Endothelial cell (in vitro differentiated cells): ENCODE data around the gene SLX9. TPM values are rescaled to one million over a fixed set of nuclear protein-coding genes. Genes with fewer than 3 reads are reported as not detected.

Experiments
- DNase-seq: peaks from one replicate; pipeline ENCODE4 v3.0.0; 2021; ENCODE audit warnings: low spot score
- H3K27ac Mint-ChIP-seq: one replicate; pipeline ENCODE4 v1.8.0; 2021; ENCODE audit warnings: mixed read lengths, inconsistent platforms; ENCODE audit not compliant: unreplicated experiment
- H3K27me3 Mint-ChIP-seq: one replicate; pipeline ENCODE4 v1.8.0; 2021; ENCODE audit warnings: mild to moderate bottlenecking, moderate library complexity, mixed read lengths, inconsistent platforms; ENCODE audit not compliant: unreplicated experiment
- H3K36me3 Mint-ChIP-seq: one replicate; pipeline ENCODE4 v1.8.0; 2021; ENCODE audit warnings: mild to moderate bottlenecking, low read depth, mixed read lengths, inconsistent platforms; ENCODE audit not compliant: unreplicated experiment
- H3K4me1 Mint-ChIP-seq: one replicate; pipeline ENCODE4 v1.8.0; 2021; ENCODE audit warnings: mild to moderate bottlenecking, mixed read lengths, inconsistent platforms; ENCODE audit not compliant: unreplicated experiment
- H3K4me3 Mint-ChIP-seq: one replicate; pipeline ENCODE4 v1.8.0; 2021; ENCODE audit warnings: mild to moderate bottlenecking, mixed read lengths, inconsistent platforms; ENCODE audit not compliant: unreplicated experiment
- H3K9me3 Mint-ChIP-seq: one replicate; pipeline ENCODE4 v1.8.0; 2021; ENCODE audit warnings: mixed read lengths, inconsistent platforms; ENCODE audit not compliant: unreplicated experiment
- total RNA-seq: library from RNA; stranded (reverse); fragmentation: NEBNext Ultra II Directional; extraction: Animal tissue kit (Norgen Biotek cat#: 25700); gene quantifications from one replicate; pipeline ENCODE4 v1.2.1, GENCODE V29; 2021; ENCODE audit not compliant: unreplicated experiment
- TF ChIP-seq, protein P1 (sequence below): fragments of 200-600 bp; sonication (generic); IDR thresholded peaks from one replicate; pipeline ENCODE4 v1.5.0; 2021; ENCODE audit warnings: antibody characterized with exemption; ENCODE audit not compliant: unreplicated experiment

Gene SLX9
- total RNA-seq, 1 donor from 2014 or later = 13.7 TPM

DNA sequence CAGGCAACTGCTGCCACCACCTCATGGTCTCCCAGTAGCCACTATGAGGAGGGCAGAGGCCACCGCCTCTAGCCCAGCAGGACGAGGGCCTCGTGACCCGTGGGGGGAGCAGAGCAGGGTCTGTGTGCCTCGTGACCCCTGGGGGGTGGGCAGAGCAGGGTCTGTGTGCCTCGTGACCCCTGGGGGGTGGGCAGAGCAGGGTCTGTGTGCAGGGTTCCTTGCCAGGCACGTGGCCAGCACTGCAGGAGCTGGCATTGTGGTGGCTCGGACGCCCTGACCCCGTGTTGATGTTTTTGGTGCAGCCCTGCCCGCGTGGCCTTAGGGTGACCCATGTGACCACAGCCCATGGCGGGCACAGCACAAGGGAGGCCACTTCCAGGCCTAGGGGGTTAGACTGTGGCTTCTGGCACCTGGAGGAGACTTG lies 52.8 kb downstream of the SLX9 start:
- H3K27ac Mint-ChIP-seq = no peak overlapping the region
- H3K36me3 Mint-ChIP-seq = no peaks in the 10 kb centered on the region
- no peaks in the 10 kb centered on the region for H3K4me1 Mint-ChIP-seq
- H3K9me3 Mint-ChIP-seq = no peaks in the 10 kb centered on the region
- TF ChIP-seq, protein P1, sequence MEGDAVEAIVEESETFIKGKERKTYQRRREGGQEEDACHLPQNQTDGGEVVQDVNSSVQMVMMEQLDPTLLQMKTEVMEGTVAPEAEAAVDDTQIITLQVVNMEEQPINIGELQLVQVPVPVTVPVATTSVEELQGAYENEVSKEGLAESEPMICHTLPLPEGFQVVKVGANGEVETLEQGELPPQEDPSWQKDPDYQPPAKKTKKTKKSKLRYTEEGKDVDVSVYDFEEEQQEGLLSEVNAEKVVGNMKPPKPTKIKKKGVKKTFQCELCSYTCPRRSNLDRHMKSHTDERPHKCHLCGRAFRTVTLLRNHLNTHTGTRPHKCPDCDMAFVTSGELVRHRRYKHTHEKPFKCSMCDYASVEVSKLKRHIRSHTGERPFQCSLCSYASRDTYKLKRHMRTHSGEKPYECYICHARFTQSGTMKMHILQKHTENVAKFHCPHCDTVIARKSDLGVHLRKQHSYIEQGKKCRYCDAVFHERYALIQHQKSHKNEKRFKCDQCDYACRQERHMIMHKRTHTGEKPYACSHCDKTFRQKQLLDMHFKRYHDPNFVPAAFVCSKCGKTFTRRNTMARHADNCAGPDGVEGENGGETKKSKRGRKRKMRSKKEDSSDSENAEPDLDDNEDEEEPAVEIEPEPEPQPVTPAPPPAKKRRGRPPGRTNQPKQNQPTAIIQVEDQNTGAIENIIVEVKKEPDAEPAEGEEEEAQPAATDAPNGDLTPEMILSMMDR = no peak
- peaks cover 6% of the 10 kb centered on the region for H3K27me3 Mint-ChIP-seq
- DNase-seq = no peak
- no peak overlapping the region for H3K4me3 Mint-ChIP-seq

DNA sequence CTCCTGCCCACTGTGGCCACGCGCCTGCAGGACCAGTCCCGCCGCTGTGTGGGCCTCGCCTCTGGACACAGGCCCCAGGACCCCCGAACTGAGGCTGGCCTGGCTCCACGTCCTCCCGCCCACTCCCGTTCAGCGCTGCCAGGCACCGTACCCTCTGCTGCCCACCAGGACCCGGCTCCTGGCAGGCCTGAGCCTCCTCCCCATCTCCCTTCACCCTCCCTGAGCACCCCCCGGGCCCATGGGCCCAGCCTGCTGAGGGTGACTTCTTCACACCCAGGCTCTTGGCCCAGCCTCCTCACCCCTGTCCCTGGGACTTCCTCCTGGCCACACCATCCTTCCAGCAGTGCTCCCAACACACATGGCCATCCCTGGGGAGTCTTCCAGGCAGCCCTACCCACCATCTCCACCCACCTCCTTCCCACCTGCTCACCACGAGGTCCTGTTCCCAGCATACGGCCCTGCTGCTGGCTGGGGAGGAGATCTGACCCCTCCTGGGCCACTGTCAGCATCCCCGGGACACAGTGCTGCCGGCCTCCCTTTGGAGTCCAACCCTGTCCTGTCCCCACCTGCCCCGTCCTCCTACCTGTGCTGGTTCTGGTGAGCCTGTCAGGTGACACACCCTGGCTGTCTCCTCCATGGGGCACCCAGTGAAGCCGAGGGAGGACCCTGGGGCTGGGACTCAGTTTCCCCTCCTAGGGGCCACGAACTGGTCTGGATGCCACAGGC lies 53.7 kb downstream of the SLX9 start:
- no peaks in the 10 kb centered on the region for H3K4me1 Mint-ChIP-seq
- TF ChIP-seq, protein P1 = no peak

DNA sequence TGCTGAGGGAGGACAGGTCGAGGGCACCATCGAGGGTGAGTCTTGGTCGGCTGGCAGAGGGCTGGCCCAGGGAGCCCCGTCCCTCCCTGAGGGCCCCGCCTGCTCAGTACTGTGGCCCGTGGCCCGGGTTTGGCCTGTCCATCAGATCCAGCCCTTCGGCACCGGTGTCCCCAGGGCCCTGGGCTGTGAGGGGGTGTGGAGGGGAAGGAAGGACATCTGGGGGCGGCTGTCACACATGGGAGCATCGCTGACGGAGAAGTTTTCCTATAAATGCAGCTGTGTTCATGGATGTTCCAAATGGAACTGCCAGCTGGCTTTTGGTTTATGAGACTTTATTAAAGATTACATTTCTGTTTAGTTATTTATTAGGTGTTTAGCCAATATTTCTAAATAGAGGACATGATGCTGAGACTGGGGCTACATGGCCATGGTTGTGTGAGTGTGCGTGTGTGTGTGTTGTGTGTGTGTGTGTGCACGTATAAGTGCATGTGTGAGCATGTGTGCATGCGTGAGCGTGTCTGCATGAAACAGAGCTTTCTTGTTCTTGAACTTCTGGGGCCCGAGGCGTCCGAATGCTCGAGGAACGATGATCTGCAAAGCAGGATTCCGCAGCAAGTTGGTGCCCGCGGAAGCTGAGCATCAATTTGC lies 54.3 kb downstream of the SLX9 start:
- H3K27ac Mint-ChIP-seq = no peak overlapping the region
- DNase-seq = no peak
- no peaks in the 10 kb centered on the region for H3K9me3 Mint-ChIP-seq
- no peaks in the 10 kb centered on the region for H3K36me3 Mint-ChIP-seq
- H3K4me1 Mint-ChIP-seq = no peaks in the 10 kb centered on the region
- H3K27me3 Mint-ChIP-seq = peaks cover 5% of the 10 kb centered on the region
- TF ChIP-seq, protein P1 = no peak
- no peak overlapping the region for H3K4me3 Mint-ChIP-seq

More for the DNA sequence above, 53.7 kb downstream of the SLX9 start:
- Mint-ChIP-seq H3K36me3 (no peaks in the 10 kb centered on the region), H3K27ac (no peak overlapping the region), H3K9me3 (no peaks in the 10 kb centered on the region), H3K27me3 (peaks cover 5% of the 10 kb centered on the region), H3K4me3 (no peak overlapping the region)
- no peak for DNase-seq

DNA sequence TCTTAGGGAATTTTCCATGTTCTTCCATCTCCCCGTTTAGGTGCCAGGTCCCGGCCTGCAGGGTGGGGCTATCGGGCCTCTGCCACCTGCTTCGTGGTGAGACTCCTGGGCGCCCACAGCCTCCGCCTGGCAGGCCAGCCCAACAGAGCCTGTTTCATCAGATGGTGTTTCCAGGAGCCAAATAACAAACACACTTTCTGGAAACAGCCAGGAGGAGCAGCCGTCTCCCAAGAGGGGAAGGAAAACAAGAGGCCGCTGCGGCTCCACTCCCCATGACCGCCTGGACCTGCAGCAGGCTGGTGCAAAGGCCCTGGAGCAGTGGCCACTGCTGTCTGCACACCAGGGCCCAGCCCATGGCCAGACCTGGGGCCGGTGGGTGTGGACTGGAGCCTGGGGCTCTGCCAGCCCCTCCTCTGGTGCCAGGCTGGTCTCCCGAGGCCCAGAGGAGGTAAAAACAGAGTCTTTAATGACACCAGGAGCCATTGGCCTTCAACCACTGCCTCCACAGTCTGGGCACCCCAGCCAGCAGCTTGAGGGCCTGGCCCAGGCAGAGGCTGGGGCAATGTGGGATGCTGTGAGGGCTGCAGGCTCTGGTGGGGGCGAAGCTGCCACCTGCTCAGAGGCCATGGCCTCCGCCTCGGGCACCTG lies 55.0 kb downstream of the SLX9 start:
- no peaks in the 10 kb centered on the region for H3K4me1 Mint-ChIP-seq
- H3K36me3 Mint-ChIP-seq = no peaks in the 10 kb centered on the region
- no peak for DNase-seq
- no peak overlapping the region for H3K4me3 Mint-ChIP-seq
- no peak overlapping the region for H3K27ac Mint-ChIP-seq
- H3K9me3 Mint-ChIP-seq = no peaks in the 10 kb centered on the region
- TF ChIP-seq, protein P1 = no peak
- H3K27me3 Mint-ChIP-seq = peaks cover 6% of the 10 kb centered on the region
